IMR-90 (cell line): ENCODE measurements around the gene UNKL.

Source experiments
- BHLHE40 ChIP-seq: fragments of 150-350 bp; IDR thresholded peaks from 2 replicates; pipeline ENCODE4 v1.6.1; 2016; ENCODE audit warnings: mild to moderate bottlenecking, low read depth, low read length
- CTCF ChIP-seq: conservative IDR thresholded peaks from 2 replicates; pipeline ENCODE4 v1.5.1; 2012; ENCODE audit warnings: mild to moderate bottlenecking, low read depth, low read length, improper control_type of control experiment
- FOS ChIP-seq: fragments of 150-350 bp; IDR thresholded peaks from 2 replicates; pipeline ENCODE4 v1.6.1; 2016; ENCODE audit warnings: low read depth, low read length
- MAZ ChIP-seq: IDR thresholded peaks from 2 replicates; pipeline ENCODE4 v1.6.1; 2012; ENCODE audit warnings: low read depth, mild to moderate bottlenecking, low read length, improper control_type of control experiment, moderate library complexity, borderline replicate concordance
- MXI1 ChIP-seq: IDR thresholded peaks from 2 replicates; pipeline ENCODE4 v1.6.1; 2012; ENCODE audit warnings: low read depth, mild to moderate bottlenecking, low read length, moderate library complexity, borderline replicate concordance

DNA sequence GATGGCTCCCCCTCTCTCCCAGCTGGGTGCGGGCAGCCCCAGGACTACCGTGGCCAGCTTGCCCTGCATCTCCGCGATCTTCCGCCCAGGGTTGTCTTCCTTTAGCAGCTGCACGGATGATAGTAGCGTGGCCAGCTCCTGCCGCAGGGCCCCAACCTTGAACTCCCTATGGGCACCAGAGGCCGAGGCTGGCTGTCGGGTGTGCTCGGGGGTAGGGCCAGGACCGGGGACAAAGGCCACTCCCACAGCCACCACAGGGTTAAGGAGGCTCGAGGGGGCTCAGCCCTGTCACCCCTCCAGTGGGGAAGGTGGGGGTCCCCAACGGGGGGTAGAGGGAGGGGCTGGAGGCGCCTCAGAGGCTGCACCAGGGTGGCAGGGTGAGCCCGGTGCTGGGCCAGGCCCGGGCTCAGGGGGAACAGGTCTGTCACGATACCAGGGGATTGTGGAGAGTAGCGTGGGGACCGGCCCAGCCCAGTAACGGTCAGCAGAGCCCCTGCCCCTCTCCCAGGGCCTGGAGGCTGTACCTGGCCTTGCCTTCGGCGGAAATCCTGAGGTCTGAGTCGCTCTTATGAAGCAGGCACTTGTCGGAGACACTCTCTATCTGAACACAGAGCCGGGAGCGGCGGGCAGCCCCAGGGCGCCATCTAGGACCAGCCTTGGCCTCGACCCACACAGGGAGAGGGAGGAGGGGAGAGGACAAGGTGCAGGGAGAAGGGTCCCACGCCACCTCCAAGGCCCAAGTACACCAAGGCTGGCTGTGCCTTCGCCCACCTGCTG lies 21.6 kb upstream of the UNKL start:
- TF ChIP-seq CTCF, result no peak
- no peak for TF ChIP-seq BHLHE40
- TF ChIP-seq MAZ, result no peak
- no peak for TF ChIP-seq FOS
- TF ChIP-seq MXI1, result no peak
